HG03135 (cell line): ENCODE data around the gene TP53BP1.

Source experiments
- ATAC-seq: cut with Tn5 transposase; IDR thresholded peaks from one replicate; pipeline ENCODE4 v1.9.1; 2021; ENCODE audit warnings: mild to moderate bottlenecking, moderate library complexity; ENCODE audit not compliant: unreplicated experiment

Gene TP53BP1

DNA sequence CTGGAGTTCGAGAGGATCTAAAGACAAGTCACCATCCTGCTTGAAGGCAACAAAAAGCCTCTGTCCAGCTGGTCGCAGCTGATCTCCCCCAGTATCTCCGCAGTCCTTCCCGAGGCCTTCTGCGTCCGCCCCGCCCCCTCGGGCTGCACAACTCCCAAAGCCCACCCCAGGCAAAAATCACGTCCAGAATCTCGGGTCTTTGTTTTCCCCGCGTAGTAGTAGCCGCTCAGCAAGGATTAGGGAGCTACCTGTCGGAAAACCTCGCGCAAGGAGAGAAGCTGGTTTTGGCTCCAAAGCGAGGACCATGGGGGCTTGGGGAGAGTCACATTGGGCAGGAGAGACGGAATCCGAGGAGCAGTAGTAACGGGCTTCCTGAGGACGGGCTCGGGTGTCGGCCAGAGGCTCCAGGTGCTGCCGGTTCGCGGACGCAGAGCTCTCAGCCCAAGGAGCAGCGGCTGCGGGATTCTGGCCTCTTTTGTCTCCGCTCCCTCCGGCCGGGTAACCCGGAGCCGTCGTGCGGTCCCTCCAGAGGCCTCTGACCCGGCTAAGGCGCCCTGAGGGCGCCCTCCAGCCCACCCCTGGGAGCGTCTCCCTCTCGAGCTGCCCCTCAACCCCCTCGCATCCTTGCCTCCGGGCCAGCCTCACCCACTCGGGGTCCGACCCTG, 122.5 kb downstream of the TP53BP1 start:
- ATAC-seq, result peak; percentile 52

DNA sequence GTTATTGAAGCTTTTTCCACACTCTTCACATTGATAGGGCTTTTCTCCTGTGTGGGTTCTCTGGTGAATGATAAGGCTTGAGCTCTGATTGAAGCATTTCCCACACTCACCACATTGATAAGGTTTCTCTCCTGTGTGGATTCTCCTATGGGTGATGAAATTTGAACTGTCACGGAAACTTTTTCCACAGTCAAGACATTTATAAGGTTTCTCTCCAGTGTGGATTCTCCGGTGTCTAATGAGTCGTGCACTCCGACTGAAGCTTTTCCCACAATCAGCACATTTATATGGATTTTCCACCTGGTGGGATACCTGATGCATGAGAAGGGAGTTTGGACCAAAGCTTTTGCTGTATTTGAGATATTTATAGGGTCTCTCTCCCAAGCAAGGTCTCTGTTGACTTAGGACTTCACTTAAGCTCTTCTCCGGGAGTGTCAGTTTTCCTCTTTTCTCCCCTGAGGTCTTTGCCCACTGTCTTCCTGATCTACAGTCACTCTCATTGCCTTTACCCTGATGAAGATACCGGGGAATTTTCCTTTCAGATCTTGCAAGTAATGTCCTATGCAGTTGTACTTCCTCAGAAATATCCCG, 131.5 kb downstream of the TP53BP1 start:
- ATAC-seq, result no peak

DNA sequence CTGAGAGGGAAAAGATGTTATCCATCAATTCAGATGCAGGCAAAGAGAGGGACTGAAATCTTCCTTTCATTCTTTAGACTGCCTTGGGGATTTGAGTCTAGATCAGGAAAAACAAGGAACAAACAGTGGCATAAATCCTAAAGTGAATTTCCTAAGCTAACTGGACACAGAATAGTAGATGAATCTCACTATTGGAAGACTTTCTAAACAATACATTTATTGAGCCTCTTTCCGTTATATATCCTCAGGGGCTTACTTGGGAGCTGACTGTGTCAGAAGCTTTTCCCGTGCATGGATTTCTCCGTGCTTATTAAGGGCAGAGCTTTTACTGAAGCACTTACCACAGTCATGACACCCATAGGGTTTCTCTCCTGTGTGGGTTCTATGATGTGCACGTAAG, 132.1 kb downstream of the TP53BP1 start:
- ATAC-seq, result no peak
